GM12874 (cell line): Measurements from ENCODE around the gene GBP2.

ENCODE experiments used
- TF ChIP-seq, protein P1 (sequence below): IDR thresholded peaks from 2 replicates; pipeline ENCODE4 v1.5.1; 2011; ENCODE audit warnings: low read depth, mild to moderate bottlenecking, control low read depth, low read length, moderate library complexity; ENCODE audit not compliant: insufficient read depth

Gene GBP2, protein sequence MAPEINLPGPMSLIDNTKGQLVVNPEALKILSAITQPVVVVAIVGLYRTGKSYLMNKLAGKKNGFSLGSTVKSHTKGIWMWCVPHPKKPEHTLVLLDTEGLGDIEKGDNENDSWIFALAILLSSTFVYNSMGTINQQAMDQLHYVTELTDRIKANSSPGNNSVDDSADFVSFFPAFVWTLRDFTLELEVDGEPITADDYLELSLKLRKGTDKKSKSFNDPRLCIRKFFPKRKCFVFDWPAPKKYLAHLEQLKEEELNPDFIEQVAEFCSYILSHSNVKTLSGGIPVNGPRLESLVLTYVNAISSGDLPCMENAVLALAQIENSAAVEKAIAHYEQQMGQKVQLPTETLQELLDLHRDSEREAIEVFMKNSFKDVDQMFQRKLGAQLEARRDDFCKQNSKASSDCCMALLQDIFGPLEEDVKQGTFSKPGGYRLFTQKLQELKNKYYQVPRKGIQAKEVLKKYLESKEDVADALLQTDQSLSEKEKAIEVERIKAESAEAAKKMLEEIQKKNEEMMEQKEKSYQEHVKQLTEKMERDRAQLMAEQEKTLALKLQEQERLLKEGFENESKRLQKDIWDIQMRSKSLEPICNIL

DNA sequence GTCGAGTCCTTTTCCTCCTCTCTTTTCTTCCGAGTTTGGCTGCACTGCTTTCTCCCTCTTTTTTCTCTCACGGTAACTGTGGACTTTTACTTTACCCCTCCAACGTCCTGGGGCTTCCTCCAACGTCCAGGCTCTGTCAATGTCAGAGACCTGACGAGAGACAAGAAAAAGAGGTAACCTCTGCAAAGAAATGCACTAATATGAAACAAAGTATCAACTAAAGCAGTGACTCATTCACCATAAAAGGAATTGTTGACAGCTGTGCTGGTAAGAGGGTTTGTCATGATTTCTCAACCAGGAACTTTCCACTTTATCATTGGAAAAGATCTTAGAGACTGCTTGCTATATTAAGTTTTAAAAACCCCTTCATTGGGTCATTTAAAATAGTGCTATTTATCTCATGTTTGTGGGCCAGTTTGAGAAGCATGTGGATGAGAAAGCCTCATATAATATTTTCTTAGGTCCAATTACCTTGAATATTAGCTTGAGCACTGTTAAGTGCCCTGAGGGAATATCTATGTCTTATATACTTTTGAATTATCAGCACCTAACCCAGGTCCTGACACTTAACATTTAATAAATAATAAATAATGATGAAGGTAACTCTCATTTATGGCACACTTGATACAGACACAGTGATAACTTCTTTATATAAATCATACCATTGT, at the start of gene GBP2:
Gene GBP2 (minus strand): TSS at position 202 of the 668 bp plus-strand sequence. CDS start 4,148 bp downstream, outside the sequence.
- TF ChIP-seq, protein P1, sequence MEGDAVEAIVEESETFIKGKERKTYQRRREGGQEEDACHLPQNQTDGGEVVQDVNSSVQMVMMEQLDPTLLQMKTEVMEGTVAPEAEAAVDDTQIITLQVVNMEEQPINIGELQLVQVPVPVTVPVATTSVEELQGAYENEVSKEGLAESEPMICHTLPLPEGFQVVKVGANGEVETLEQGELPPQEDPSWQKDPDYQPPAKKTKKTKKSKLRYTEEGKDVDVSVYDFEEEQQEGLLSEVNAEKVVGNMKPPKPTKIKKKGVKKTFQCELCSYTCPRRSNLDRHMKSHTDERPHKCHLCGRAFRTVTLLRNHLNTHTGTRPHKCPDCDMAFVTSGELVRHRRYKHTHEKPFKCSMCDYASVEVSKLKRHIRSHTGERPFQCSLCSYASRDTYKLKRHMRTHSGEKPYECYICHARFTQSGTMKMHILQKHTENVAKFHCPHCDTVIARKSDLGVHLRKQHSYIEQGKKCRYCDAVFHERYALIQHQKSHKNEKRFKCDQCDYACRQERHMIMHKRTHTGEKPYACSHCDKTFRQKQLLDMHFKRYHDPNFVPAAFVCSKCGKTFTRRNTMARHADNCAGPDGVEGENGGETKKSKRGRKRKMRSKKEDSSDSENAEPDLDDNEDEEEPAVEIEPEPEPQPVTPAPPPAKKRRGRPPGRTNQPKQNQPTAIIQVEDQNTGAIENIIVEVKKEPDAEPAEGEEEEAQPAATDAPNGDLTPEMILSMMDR: no peak

DNA sequence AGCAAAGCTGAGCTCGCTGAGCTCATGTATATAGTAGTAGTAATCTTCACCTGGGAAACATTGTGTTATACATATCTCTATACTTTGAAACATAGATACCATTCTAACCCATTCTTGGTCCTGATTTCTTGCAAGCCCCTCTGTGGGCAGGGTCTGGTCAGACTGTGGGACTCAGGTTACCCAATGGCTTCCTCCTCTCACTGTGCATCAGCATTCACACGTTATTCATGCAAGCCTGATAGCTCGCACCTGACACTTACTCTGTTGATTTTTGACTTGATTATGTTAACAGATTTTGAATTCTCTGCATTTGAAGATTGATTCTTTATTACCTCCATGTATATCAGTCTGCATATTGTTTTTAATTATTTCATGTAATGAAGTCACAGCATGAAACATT, 48.6 kb upstream of the GBP2 start:
- TF ChIP-seq, protein P1: no peak

DNA sequence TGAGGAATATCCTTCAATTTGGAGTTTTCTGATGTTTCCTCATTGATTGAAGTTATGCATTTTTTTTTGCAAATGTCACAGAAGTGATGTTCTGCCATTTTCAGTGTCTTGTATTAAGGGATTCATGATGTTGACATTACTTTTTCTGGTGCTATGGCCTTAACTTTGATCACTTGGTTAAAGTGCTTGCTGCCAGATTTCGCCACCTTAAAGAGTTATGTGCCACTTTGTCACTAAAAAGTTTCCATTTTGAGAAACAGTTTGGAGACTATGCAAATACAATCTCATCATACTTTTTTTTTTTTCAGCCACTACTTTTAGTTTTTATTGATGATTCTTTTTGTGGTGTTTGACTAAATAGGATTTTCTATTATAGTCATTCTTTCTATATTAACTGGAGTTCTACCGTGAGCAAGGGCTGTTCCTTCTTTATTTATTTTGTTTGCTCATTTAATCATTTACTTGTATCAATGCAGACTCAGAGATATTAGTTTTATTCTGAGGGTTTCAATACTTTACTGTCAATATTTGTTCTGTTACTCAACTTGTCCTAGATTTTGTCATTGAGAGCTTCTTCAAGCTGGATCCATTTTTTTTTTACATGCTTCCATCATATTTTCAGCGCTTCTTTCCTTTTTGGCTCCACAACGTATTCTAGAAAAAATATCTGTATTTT, 46.7 kb upstream of the GBP2 start:
- TF ChIP-seq, protein P1: no peak

DNA sequence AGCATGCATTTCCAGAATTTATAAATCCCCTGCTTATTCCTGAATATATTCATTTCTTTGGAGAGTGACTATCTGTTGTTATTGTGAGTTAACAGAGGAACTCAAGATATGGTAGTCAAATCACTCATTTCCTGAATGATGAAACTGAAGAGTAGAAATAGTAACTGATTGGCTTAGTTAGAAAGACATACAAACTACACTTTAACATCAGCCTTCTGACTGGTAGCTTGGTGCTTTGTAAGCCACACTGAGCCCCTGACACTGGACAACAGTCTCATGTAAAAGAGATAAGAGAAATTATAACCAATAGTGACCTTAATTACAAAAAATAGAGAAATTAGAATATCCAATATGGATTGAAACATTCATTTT, 45.1 kb upstream of the GBP2 start:
- TF ChIP-seq, protein P1: no peak

DNA sequence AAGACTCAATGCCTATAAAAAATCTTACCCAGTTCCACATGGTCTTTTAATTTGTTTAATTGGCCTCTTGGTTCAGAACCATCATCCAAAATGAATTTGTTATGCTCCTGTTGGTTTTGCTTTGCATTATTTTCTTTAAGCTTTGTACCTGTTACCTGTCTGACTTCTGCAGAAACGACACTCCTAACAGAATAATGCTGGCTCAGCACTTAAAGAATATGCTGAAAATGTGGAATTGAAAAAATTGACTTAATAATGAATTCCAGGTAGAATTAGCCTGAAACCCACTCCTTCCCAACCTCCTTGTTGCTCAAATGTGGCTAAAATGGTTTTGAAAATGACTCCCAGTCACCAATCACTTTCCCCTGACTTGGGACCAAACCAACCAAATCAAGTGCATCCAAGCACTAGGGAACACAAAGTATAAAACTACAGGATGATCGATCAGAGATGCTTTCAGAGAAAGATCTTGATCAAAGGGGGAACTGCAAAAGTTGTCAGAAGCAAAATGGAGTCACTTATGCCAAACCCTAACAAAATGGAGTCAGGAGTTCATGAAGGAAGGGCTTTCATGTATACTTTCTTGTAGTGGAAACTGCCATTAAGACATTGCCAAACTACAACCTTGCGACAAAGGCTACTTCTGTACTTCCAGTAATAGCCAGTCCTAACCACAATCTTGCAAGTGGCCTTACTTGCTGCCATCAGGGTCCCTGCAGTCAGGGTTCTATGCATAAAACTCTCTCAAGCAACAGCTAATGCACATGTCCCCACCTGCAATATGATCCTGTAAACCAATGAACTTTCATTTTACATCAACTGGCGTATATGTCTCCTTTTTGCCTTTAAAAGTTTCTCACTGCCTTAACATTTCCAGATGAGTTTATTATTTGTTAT, 44.5 kb upstream of the GBP2 start:
- TF ChIP-seq, protein P1: no peak

DNA sequence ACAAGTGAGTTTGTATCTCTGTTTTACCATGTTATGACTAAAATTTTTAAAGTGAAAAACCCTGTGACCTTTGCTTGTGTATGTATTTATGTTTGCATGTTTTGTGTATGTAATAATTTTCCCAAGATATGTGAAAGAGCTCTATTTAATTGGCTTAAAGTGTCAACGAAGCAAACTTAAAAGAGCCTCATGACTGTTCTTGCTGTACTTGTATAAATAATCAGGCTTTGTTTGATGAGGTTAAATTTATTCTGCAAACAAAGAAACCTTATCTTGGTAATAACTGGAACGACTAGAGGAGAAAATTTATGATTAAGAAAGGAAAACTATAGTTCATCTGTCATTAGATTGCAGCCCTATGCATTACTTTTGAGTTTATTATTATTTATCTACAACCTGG, 43.3 kb upstream of the GBP2 start:
- TF ChIP-seq, protein P1: no peak
